ENCODE measurements around the gene DNAI7. TPM values are rescaled to one million over a fixed set of nuclear protein-coding genes. Genes with fewer than 3 reads are reported as not detected.

The DNAI7 gene
- polyA plus RNA-seq, 1 donor from 2014 or later, result 1.3 TPM

GRCh38 chr12:25101092-25101445 is 93.9 kb downstream of the DNAI7 start:
- Histone ChIP-seq H3K9me2 (ENCODE audit: insufficient read depth, low read length) (no peaks in the 10 kb centered on the region), H3K27ac (ENCODE audit: low read length) (no peak overlapping the region), H4K20me1 (ENCODE audit: insufficient read depth) (no peaks in the 10 kb centered on the region), H3K9me3 (ENCODE audit: low read length) (no peaks in the 10 kb centered on the region), H3K4me3 (ENCODE audit: low read length) (no peak overlapping the region), H2AFZ (ENCODE audit: low read depth, low read length) (no peak overlapping the region), H3F3A (ENCODE audit: insufficient read depth, low read length, poor library complexity, severe bottlenecking) (no peaks in the 10 kb centered on the region), H3K4me2 (ENCODE audit: low read length) (no peak overlapping the region), H3K79me2 (replicated peaks; ENCODE audit: insufficient read depth, low read length) (no peaks in the 10 kb centered on the region), H3K9ac (ENCODE audit: low read length) (no peak overlapping the region), H3K27me3 (ENCODE audit: insufficient read depth, low read depth, low read length) (no peaks in the 10 kb centered on the region), H3K36me3 (ENCODE audit: insufficient read depth, low read length) (no peaks in the 10 kb centered on the region)
- no peak for TF ChIP-seq MXI1 (conservative IDR thresholded peaks at IDR 0.05; ENCODE audit: poor library complexity, severe bottlenecking)

GRCh38 chr12:25100194-25101091 is 94.5 kb downstream of the DNAI7 start:
- Histone ChIP-seq H3K79me2 (replicated peaks; ENCODE audit: insufficient read depth, low read length) (no peaks in the 10 kb centered on the region), H4K20me1 (ENCODE audit: insufficient read depth) (no peaks in the 10 kb centered on the region), H3K27ac (ENCODE audit: low read length) (no peak overlapping the region), H3F3A (ENCODE audit: insufficient read depth, low read length, poor library complexity, severe bottlenecking) (no peaks in the 10 kb centered on the region), H3K4me3 (ENCODE audit: low read length) (no peak overlapping the region), H3K9ac (ENCODE audit: low read length) (no peak overlapping the region), H3K27me3 (ENCODE audit: insufficient read depth, low read depth, low read length) (no peaks in the 10 kb centered on the region), H3K9me2 (ENCODE audit: insufficient read depth, low read length) (no peaks in the 10 kb centered on the region), H3K4me2 (ENCODE audit: low read length) (no peak overlapping the region), H2AFZ (ENCODE audit: low read depth, low read length) (no peak overlapping the region), H3K9me3 (ENCODE audit: low read length) (no peaks in the 10 kb centered on the region), H3K36me3 (ENCODE audit: insufficient read depth, low read length) (no peaks in the 10 kb centered on the region)
- TF ChIP-seq RAD21 (conservative IDR thresholded peaks at IDR 0.05) (no peak), EP300 (conservative IDR thresholded peaks at IDR 0.05; ENCODE audit: poor library complexity, severe bottlenecking) (no peak), CTCF (IDR thresholded peaks at IDR 0.05; ENCODE audit: poor library complexity, severe bottlenecking) (no peak), SMC3 (conservative IDR thresholded peaks at IDR 0.05; ENCODE audit: poor library complexity) (no peak), MXI1 (conservative IDR thresholded peaks at IDR 0.05; ENCODE audit: poor library complexity, severe bottlenecking) (no peak), TAF1 (IDR thresholded peaks at IDR 0.05; ENCODE audit: low read depth) (no peak), REST (IDR thresholded peaks at IDR 0.05; ENCODE audit: borderline replicate concordance) (no peak), POLR2AphosphoS5 (IDR thresholded peaks at IDR 0.05) (no peak), EZH2 (IDR thresholded peaks at IDR 0.05; ENCODE audit: borderline replicate concordance, insufficient read depth, low read length, poor library complexity, severe bottlenecking) (no peak)

All from neural cell (in vitro differentiated cells).